ENCODE data around the gene AP5Z1.

The AP5Z1 gene

DNA sequence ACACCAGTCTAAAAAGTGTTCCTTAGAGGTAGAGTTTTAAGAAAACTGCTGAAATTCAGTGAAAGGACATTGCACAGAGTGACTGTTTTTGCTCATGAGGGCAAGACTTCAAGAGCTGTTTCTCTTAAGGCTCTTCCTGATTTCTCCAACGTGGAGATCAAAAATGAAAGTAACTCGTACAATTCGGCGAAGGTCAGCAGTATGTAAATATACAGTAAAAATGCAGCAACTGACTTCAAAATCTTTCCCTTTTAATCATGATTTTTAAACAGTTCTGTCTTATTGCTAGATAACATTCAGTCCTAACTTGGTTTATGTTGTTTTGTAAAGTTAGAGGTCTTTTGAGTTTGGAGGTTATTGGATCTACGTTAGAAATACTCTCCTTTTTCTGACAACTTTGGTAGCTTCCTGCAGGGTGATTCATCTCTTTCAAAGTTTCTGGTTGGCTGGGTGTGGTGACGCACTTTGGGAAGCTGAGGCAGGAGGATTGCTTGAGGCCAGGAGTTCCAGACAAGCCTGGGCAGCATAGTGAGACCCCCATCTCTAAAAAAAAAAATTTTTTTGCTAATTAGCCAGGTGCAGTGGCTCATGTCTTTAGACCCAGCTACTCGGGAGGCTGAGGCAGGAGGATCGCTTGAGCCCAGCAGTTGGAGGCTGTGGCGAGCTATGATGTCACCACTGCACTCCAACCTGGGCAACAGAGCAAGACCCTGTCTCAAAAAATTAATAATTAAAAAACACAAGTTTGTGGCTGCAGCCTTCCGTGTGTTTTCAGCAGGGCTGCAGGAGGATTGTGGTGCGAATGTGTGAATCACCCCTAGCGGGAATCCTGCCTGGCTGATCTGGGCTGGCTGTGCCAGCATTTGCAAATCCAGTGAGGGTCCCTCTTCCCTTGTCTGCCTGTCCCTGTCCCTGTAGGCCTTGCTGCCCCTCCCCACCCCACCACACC, 29.2 kb upstream of the AP5Z1 start:
- no peak for DNase-seq (ENCODE audit: low spot score)

DNA sequence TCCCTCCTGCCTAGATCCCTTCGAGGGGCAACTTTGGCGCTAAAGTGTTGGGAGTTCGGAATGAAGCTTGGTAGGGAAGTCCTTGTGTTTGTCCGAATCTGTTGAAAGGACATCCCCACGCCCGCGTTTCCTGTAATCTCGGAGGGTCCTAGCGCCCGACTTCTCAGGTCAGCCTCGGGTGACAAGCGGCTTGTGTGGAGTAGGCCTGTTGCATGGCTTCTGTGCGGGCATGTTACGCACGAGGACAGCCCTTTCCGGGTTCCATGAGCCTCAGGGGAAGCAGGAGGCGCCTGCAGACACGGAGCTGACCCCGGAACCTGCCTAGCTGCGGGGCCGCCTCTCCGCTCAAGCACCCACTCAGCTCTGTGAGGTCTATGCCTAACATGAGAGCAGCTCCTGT, 28.4 kb upstream of the AP5Z1 start:
- DNase-seq (ENCODE audit: low spot score), result no peak

DNA sequence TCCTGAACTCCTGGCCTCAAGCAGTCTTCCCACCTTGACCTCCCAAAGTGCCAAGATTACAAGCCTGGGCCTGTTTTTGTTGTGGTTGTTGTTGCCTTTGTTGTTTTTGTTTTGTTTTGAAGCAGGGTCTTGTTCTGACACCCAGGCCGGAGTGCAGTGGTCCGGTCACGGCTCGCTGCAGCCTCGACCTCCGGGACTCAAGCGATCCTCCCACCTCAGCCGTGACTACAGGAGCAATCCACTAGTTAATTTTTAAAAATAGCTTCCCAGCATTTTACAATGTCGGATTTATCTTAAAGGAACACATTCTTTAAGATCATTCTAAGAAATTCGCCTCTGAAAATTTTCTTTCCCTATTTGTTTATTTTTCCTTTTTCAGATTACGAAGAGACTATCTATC, 27.7 kb upstream of the AP5Z1 start:
- no peak for DNase-seq (ENCODE audit: low spot score)

DNA sequence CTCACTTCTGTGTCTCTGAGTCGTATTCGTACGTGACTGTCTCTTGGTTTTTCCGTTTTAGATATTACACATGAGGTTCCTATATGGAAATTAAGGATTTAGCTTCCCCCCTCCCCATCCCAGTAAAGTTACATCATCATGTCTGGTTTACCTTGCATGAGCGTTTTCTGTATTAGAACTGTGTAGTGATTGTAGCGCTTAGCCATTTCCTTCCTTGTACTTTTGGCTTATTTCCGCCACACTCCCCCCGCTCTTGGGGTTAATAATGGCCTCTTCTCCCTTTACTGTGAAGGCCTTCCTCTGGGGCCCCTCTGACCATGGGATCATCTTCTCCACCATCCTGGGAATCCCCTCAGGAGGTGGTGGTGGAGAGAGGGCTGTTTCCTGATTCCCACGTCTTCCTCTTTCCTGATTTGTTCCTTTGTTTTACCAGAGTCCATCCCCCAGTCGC, 27.2 kb upstream of the AP5Z1 start:
- DNase-seq (ENCODE audit: low spot score), result no peak

DNA sequence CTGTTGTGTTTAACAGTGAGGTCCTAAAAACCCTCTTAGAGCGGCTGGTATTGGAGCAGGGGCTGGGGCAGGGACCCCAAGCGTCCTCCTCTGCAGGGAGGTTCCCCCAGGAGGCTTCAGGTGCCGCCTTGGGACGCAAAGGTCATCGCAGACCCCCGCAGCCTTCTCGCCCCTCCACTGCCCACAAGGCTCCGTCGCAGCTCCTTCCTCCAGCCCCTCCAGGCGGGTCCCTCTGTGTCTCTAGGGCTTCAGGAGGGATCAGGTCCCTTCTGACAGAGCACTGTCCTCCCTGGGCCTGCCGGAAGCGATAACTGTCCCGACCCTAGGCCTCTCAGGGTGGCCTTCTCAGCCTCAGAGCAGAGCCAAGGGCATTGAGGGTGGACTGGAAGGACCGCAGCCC, 26.1 kb upstream of the AP5Z1 start:
- DNase-seq (ENCODE audit: low spot score), result no peak

GRCh38 chr7:4749798-4750197, 25.6 kb upstream of the AP5Z1 start:
- no peak for DNase-seq (ENCODE audit: low spot score)

GRCh38 chr7:4751398-4751947, 23.9 kb upstream of the AP5Z1 start:
- no peak for DNase-seq (ENCODE audit: low spot score)

DNA sequence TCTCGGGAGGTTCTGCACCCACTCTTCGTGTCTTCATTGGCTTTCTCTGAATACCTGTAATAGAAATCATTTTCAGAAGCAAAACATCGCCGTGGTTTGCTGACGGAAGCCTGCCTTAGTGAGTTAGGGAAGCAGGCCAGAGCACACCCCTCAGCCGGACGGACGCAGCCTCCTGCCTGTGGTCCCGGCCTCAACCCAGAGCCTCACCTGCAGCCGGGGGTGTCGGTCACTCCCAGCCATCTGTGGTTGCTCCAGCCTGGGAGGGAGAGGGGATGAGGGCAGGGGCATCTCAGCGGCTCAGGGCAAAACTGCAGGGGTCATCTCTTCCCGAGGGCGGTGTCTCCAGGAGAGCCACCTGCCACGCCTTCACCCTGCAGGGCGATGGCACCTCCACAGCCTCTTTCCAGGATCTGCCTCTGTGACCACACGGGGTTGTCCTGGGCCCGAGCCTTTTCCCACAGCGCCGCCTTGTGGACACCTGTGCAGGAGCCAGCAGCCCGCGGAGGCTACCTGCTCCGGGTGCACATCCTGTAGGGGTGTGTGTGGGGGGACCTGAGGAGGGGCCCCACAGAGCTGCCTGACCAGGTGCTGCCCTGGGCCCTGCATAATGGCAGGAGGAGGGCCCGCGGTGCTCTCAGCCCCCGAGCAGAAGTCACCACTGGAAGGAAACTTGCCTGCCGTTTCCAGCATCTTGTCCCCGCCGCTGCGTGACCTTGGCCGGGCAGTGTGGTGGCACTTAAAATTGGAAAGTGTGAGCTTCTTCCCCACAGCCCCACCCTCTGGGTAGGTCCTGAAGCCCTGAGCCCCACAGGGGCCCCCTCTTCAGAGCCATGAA, 21.6 kb upstream of the AP5Z1 start:
- DNase-seq (ENCODE audit: low spot score), result no peak

- DNase-seq (ENCODE audit: low spot score), result no peak
Observed at GRCh38 chr7:4754433-4755010, 20.9 kb upstream of the AP5Z1 start.

DNA sequence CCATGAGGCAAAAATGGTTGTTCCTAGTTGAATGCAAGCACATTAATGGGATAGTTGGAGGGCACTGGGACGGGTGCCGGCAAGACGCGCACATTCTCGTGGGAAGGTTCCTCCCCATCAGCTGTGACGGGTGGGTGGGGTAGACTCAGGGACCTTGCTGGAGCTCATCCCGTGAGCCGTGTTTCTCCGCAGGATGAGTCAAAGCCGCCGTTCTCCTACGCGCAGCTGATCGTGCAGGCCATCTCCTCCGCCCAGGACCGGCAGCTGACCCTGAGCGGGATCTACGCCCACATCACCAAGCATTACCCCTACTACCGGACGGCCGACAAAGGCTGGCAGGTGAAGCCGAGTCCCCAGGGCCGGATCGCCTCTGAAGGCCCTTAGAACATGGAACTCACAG, 20.4 kb upstream of the AP5Z1 start:
- DNase-seq (ENCODE audit: low spot score), result no peak

DNA sequence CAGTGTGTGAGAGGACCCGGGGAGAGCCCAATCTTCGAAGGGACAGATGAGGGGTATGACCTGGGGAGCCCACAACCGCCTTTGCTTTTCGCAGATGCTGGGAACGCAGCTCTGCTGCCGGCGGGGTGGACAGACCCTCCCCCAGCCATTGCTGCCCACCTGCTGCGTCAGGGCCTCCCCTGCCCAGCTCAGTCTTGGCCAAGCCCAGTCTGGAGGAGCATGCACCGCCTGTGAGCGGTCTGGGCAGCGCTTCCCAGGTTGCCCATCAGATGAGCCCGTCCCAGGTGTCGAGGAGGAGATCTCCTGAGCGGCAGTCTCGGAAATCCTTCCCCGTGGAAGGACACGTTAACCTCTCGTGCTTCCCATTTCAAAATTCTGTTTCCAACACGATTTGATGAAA, 17.3 kb upstream of the AP5Z1 start:
- DNase-seq (ENCODE audit: low spot score), result no peak

DNA sequence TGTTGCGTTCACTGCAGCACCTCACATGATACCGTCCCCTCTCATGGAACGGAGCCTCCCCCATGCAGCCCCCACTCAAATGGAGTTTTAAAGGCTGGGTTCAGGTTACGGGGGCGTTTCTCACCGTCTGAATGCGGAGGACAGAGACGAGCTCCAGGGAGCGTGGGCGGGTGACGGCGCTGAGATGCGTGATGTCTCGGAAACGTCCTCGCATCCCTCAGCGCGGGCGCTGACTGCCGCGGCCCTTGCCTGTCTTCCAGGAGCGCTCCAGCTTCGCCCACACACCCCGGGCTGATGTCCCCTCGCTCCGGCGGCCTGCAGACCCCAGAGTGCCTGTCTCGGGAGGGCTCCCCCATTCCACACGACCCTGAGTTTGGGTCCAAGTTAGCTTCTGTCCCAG, 16.6 kb upstream of the AP5Z1 start:
- no peak for DNase-seq (ENCODE audit: low spot score)

- no peak for DNase-seq (ENCODE audit: low spot score)
Observed at GRCh38 chr7:4759211-4759610, 16.2 kb upstream of the AP5Z1 start.

GRCh38 chr7:4760952-4761351, 14.5 kb upstream of the AP5Z1 start:
- no peak for DNase-seq (ENCODE audit: low spot score)

DNA sequence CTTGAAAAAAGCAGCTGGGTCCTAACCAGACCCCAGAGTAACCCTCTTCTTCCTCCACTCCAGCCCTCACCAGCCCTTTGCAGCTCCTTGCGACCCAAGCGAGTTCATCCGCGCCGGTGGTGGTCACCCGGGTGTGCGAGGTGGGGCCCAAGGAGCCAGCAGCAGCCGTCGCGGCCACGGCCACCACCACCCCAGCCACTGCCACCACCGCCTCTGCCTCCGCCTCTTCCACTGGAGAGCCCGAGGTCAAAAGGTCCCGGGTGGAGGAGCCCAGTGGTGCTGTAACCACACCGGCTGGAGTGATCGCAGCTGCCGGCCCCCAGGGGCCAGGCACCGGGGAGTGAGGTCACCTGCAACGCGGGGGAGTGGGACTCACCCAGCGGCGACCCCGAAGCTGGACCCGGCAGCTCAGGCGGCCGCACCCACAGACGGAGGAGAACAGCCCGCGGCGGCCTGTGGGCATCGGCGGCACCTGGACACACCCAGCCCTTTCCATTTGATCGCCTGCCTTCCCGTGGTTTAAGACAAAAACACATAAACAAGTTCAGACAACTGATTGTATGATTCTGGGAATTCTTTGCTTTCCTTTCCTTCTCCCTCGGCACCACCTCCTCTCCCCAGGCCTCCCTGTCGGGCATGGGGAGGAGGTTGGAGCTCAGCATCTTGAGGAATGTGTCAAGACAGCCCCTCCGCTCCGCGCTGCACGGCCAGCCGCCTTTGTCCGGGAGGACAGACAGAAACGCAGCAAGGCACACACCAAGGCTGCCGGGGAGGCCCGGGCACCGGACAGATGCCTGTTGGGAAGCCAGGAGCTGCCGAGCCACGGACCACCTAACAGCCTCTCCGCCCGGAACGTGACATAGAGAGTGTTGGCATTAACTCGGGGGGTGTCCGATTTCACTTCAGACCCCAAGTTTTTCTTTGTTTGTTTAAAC, 13.0 kb upstream of the AP5Z1 start:
- DNase-seq (ENCODE audit: low spot score), result no peak

DNA sequence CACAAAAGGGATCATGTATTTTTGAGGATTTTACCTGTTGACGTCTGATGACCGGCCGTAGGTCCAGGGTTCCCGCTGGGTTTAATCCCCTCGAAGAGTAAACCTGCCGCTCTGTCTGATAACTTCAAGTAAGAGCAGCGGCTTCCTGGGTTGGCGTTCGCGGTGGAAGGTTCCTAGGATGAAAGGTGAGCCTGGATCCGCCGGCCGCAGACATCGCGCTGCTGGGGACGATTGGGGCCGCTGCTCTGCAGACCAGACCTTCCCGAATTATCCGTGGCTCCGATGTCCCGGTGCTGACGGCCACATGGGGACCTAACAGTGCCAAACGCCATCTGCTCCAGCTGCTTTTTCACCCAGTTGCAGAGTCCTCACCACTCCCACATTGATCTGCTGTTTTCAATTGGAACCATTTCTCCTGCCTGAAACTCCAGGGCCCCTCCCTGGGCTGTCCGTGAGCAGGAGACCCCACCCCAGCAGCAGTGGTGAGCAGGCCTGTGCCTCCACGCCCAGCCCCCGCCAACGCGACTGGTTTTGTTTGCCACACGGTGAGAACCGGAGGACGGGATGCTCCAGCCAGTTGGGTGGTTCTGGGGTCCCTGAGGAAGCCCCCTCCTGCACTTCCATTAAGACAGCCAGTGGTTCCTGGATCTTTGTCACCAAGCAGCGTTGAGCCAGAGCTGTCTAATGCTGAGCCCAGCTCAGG, 12.2 kb upstream of the AP5Z1 start:
- no peak for DNase-seq (ENCODE audit: low spot score)

DNA sequence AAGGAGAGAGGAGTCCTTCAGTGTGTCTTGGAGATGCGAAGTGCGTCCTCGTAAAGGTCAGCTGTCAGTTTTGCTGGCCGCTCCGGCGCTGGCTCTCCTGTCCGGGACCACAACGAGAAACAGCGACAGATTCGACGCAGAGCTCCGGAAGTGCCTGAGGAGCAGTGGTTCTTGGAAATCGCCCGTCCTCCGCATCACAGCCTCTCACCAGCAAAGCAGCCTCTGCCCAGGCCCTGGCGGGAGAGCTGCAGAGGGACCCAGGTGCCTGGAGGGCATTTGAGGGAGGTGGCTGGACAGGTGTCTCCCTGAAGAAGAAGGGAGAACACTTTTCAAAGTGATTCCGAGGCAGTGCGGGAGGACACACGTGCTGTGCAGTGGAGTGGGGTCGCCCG, 11.6 kb upstream of the AP5Z1 start:
- DNase-seq (ENCODE audit: low spot score), result no peak

GRCh38 chr7:4764402-4765007, 10.9 kb upstream of the AP5Z1 start:
- no peak for DNase-seq (ENCODE audit: low spot score)

- DNase-seq (ENCODE audit: low spot score), result no peak
Observed at GRCh38 chr7:4765776-4766490, 9.5 kb upstream of the AP5Z1 start.

Measured in left forelimb (tissue), 1 donor.